Endothelial cell of hepatic sinusoid (primary cell): Measurements from ENCODE around the gene WBP2.
"Not testable (repeated sequence)": the region's sequence is repeated elsewhere in the genome, so short reads cannot be mapped to it uniquely, and the experiment has no call there.

Experiments
- in situ Hi-C: cut with HindIII; loops from 2 replicates; pipeline ENCODE4 v1.10.0; 2017; ENCODE audit warnings: low sequenced_read_pairs

Gene WBP2

DNA sequence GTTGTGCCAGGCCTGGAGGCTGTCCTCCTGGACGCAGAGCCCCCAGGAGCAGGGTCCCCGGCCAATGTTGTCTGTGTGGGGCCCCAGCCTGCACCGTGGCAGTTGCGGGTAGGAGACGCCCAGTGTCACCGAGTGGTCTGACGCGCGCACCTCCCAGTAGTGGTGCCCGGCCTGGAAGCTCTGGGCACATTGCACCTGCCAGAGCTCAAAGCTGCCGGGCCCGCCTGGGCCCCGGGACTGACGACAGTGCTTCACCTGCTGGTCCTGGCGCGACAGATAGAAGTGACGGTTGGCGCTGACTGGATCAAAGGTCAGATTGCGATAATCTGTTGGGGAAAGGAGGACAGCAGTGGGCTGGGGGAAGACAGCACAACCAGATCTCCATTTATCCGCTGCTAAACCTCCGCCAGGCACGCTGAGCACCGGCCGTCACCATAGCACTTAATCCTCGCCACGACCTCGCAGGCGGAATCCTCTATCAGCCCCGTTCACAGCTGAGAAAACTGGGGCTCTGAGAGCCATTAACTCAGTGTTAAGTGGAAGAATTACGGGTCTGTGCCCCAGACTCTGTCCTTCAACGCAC, 36.0 kb upstream of the WBP2 start:
- in situ Hi-C loops: no loop called here

DNA sequence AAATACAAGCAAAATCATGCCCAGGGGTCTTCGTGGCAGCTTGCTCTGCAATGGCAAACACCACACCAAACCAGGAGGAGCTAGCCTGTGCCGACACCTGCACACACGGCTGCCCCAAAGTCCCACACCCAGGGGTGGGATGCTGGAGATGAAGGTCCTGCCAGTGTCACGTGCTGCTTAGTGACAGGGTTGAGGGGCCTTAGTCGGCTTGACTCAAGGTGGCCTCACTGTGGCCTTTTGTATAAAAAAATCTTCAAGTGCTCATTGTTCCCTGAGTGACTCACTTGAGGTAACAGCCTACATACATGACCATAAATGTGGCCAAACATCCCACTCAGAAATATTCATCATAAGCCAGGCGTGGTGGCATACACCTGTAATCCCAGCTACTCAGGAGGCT, 34.3 kb upstream of the WBP2 start:
- in situ Hi-C loops: no loop called here

DNA sequence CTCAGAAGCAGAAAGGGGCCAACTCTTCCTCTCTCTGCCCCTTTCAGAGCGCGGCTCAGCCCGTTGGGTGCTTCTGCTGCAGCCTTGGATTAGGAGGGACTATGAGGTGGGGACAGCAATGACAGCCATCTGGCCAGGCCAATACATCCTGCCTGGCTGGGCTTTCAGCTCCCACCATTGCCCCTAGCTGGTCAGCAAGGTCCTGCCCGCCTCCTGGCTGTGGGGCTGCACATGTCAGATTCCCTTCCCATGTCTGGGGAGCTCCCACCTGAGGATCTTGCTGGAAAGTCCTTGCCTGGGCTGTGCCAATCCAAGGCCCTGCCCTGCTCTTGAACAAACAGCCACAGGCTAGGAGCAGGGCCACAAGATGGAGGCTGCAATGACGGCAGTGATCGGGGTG, 33.3 kb upstream of the WBP2 start:
- in situ Hi-C loops: no loop called here

DNA sequence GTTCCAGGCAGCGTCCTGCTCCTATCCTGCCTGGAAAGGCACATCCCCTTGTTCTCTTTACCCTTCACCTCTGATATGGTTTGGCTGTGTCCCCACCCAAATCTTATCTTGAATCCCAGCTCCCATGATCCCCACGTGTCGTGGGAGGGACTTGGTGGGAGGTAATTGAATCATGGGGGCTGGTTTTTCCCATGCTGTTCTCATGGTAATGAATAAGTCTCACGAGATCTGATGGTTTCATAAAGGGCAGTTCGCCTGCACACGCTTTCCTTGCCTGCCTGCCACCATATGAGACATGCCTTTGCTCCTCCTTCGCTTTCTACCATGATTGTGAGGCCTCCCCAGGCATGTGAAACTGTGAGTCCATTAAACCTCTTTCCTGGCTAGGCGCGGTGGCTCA, 30.7 kb upstream of the WBP2 start:
- in situ Hi-C loops: not testable (repeated sequence)

DNA sequence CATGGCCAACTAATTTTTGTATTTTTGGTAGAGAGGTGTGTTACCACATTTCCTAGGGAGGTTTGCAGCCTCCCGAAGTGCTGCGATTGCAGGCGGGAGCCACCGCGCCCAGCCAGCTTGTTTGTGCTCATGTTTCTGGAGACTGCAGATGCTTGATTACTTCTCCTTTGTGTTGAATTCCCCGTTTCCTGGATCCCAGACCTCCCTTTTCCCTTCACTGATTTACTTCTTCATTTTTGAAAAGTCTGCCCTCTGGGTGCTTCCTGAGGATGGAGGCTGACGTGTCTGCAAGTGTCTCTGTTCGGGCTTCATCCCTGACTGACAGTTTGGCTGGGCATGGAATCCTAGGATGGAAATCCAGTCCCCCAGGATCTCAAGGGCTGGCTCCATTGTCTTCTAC, 30.3 kb upstream of the WBP2 start:
- in situ Hi-C loops: no loop called here

DNA sequence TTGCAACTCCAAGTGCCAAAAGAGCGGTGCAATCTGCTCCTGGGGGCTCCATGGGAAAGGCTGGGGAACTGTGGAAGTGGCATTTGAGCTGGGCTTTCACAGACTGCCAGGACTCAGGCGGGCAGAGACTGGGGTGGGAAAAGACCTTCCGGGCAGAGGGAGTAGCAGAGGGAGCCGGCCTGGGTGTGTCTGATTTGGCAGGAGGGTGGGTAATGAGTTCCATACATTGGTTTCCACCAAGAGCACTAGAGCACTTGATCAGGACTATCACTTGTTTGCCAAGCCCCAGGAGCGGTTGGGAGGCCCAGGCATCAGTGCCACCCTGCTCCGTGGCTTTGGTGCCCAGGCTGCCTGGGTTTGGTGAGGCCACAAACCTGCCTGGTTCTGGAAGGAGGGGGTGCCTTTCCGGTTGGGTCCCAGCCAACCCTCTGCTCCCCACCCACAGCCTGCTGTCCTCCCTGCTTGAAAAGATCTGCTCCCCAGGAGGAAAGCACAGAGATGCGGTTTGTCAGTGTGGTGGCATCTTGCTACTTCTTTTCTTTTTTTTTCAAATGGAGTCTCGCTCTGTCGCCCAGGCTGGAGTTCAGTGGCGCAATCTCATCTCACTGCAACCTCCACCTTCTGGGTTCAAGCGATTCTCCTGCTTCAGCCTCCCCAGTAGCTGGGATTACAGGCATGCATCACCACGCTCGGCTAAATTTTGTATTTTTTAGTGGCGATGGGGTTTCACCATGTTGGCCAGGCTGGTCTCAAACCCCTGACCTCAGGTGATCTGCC, 26.7 kb upstream of the WBP2 start:
- in situ Hi-C loops: no loop called here

DNA sequence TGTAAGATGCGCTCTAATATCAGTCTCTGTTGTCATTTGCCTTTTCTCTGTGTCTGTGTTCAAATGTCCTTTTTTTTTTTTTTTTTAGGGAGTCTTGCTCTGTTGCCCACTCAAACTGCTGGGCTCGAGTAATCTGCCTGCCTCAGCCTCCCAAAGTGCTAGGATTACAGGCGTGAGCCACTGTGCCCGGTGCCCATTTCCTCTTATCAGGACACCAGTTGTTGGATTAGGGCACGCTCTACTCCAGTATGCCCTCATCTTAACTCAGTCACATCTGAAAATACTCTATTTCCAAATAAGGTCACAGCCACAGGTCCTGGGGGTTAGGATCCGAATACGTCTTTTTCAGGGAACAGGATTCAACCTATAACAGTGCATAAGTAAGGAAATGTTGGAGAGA, 25.1 kb upstream of the WBP2 start:
- in situ Hi-C loops: no loop called here

DNA sequence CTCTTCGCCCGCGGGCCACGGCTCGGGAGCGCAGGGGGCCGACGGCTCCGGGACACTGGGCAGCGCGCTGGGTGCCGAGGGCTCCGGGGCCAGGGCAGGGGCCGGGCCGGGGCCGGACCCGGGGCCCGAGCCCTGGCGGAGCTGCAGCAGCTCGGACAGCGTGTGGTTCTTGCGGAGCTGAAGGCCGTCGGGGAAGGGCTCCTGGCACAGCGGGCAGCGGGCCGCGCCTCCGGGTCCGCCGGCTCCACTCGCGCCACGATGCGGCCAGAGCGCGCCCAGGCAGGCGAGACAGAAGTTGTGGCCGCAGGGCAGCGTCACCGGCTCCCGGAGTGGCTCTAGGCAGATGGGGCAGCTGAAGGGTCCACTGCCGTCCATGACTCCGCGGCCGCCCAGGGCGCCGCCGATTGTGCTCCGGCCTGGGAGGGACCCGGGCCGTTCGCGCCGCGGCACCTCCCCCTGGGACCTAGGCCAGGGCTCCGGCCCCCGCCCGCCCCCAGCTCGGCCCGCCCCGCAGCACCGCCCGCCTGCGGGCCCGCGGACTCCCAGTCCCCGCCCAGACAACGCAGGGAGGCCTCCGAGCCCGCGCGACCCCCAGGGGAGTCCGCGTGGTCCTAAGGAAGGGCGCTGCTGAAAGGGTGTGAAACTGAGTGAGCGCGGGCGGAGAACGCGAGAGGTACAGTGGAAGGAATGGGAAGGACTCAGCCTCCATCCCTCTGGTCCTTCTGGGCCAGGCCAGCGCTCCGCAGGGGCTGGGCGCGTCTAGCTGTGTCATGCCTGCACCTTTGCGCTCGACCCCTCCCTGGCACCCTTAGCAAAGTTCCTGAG, 23.3 kb upstream of the WBP2 start, which contains the start of gene TRIM47:
Gene TRIM47, minus strand, starts transcription at position 408 of the 825 bp plus-strand sequence. Its CDS starts 33 bp downstream, at position 375.
- in situ Hi-C loops: no loop called here

DNA sequence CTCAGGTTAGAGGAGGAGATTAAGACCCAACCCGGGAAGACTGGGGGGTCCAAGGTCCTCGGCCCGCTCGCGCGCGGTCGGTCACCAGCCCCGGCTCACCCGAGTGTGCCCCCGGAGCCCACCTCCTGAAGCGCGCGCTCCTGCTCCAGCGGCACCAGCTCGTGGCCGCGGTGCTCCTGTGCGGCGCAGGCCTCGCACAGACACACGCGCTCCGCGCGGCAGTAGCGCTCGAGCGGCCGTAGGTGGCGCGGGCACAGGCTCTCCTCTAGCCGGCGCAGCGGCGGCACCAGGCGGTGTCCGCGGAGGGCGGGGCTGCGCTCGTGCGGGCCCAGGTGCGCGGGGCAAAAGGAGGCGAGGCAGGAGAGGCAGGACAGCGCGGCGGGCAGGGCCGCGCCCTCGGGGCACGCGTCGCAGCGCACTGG, 22.6 kb upstream of the WBP2 start:
- in situ Hi-C loops: no loop called here

DNA sequence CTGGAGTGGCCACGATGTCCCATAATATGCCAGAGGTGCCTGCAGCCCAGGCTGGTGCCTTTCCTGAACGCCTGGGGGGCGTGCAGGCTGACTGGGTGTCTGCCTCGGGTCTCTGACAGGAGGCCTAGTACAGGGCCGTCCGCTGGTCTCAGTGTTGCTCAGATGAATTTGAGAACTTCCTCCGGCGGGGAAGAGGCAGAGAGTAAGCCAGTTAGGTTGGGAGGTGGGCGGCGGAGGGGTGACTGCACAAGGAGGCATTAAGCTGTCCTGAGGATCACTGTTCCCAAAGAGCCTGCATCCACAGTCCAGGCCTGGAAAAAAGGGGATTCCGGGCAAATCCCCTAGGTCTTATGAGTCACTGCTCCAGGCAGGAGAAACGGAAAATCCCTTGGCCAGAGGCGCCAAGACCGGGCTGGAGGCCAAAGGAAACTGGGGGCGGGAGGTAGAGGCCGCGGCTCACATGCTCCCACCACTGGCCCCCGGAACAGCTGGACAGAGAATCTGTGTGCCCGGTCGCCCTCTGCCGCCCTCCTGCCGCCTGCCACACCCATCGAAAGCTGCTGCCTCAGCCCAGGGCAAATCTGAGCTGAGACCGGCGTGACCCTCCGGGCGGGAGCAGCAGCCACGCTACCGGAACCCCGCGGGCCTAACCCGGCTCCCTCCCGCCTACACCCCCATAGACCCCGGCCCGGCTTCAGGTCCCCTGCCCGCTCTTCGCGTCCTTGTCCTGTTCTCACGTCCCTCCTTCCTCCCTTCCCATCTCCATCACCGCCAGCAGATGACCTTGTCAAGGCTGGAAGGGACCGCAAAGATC, 22.0 kb upstream of the WBP2 start:
- in situ Hi-C loops: no loop called here

DNA sequence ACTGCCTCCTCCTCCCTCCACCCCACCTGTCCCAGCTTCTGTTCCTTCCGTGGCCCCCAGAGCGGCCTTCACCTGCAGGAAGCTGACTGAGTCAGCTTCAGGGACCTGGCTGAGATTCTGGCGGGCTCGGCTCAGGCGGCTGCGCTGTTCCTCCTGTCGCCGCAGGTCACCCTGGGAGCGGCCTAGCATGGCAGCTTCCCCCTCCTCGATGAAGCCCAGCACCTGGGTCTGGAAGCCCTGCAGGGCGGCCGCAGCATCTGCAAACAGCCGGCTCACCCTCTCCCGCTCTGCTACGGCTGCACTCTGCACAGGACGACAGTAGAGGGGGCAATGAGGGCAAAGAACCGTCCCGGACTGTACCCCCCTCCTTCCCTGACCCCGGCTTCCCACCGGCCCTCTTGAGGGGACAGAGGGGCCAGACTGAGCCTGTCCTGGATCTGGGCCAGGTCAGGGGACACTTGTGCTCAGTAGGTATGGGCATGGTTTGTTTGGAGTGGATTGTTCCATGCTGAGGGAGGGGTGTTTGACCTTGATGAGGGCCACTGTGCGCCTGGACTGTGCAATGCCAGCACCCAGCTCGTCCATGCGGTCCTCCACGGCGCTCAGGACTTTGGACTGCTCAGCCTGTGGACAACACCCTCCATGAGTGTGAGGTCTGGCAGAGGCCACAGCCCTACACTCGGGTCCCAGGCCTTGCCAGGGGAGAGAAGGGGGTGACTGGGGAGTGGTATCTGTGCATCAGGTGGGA, 21.2 kb upstream of the WBP2 start:
- in situ Hi-C loops: no loop called here

DNA sequence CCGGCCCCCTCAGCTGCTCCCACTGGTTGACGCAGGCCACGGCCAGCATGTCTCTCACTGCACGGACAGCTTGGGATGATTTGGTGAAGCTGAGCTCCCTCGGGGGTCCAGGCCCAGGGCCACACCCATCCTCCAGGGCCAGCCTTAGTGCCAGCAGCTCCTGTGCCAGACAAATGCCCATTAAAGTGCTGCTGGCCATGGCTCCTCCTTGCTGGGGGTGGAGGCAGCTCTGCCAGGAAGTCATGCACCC, 20.7 kb upstream of the WBP2 start:
- in situ Hi-C loops: no loop called here

DNA sequence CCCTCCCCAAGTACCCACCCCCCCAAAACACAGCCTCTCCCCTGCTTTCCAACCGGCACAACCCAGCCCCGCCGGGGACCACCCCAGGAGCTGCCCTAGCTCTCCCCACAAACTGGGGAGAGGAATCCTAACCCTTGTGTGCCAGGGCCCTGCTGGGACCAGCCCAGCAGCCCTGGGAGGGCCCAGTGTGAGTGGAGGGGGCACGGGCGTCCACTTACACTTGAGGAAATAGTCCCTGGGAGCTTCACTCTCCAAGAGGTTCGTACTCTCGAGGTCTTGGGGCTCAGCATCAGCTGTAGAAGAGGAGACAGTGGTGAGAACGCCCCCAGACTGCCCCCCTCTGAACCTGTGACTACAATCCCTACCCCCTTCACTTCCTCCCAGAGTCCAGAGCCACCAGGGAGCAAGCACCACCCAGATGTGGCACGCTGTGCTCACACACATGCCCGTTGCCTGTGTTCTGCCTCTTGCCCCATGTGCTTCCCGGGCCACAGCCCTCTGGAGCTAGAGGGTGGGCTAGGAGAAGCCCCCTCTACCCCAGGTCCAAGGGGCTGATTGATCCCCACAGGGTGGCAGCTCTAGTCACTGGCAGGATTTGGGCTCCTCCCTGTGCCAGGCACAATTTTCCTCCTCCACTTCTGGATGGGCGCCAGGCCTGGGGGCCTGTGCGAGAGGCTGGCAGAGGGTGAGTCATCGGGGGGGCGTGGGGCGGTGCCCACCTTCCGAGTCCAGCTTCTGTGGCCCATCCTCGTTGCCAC, 20.2 kb upstream of the WBP2 start:
- in situ Hi-C loops: no loop called here

DNA sequence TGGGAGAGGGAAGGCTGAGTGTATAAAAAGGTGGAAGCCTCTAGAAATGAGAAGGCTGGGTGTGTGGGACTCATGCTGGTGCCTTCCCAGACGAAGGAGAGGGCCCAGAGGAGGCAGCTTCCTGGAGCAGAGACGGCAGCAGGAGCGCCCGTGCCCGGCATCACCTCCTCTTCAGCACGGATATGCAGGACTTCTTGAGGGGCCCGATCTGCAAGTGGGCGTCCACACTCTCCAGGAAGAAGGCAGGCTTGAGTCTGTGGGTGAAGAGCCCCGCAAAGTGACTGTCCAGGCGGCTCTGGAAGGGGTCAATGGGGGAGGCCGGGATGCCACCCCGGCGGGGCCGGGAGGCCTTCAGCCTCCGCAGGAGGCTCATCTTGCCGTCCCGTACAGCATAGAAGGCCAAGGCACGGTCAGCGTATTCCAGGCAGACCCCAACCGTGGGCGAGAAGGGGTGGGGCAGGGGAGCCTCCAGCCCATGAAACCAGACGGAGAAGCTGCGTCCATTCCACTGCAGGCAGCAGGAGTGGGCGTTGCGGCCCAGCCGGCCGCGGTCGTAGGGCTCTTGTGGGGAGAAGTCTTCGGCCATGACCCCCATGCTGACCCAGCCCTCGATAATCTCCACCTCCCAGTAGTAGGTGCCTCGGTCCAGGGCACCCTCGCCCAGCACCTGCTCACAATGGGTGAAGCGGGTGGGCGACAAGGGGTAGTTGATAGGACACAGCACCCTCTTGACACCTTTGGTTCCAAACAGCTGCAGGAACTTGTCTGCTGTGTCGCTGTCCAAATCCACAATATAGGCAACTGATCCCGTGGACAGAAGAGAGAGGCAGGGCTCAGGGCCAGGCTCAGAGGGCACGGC, 19.4 kb upstream of the WBP2 start:
- in situ Hi-C loops: no loop called here

DNA sequence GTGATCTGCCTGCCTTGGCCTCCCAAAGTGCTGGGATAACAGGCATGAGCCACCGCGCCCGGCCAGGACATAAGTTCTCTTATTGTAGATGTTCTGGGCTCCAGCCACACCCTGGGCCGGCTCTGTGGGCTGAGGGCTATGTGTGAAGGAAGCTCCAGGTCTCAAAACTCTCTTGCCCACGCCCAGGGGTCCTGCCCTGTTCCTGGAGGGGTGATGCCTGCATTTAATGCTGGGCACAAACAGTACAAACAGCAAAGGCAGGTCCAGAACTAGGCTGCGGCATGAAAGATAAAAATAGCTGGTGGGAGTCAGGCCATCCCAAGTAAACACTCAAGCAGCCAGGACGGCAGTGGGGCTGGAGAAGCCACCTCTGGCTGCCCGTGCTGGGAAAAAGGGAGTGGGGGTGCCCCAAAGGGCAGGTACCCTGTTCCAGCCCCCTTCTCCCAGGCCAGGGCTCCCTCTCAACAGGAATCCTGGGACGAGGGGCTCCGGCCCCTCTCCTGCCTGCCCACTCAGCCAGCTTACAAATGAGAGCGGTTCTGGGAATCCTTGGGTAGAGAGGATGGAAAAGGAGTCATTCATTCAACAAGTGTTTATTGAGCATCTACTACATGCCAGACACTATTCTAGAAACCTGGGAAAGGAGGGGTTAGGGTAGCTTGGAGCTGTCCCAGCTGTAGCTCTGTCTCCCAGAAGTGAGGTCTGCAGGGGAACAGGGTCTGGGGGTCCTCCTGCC, 18.6 kb upstream of the WBP2 start:
- in situ Hi-C loops: no loop called here

DNA sequence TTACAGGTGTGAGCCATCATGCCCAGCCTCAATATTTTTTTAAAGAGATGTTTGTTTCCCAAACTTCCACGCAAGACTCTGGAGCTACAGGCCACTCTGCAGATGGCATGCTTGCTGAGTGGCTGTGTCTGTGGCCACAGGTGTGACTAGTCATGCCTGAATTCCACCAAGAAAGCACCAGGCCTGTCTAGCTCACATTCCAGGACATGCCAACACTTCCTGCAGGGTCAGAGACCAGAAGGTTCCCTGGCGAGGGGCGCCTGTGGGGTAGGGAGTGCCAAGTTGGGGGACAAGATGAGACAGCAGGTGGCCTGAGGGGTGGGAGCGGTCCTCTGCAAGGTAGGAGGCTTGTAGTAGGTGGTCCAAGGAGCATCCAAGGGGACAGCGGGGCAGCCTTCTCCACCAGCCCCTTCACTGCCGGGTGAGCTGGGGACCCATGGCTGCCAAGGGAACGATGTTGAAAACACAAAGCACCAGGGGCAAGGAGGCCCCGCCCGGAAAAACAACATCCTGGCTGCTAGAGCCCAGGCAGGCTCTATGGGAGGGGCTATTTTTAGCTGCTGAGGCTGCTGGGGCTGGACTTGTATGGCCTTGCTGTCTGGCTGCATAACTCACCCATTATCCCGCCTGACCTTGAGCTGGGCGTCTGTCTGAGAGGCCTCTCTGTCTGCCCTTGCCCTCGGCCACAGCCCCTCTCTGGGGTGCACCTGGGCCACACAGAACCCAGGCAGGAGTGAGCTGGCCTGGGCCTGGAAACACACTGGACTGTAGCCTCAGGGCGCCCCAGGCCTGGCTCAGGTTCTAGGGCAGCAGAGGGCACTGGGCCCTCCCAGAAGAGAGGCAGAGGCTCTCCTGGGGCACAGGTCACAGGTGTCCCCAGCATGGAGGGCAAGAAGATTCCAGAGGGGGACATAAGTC, 17.6 kb upstream of the WBP2 start:
- in situ Hi-C loops: no loop called here

DNA sequence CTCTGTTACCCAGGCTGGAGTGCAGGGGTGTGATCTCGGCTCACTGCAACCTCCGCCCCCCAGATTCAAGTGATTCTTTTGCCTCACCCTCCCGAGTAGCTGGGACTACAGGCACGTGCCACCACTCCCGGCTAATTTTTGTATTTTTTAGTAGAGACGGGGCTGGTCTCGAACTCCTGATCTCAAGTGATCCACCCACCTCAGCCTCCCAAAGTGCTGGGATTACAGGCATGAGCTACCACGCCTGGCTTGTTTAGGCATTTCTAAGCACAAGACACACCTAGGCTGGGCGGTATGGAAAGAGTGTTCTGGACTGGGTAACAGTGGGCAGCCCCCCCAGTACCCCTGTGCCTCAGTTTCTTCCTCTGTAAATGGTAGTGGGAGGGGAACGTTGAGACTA, 15.1 kb upstream of the WBP2 start:
- in situ Hi-C loops: not testable (repeated sequence)
